Measurements from ENCODE around the gene COQ6.

DNA sequence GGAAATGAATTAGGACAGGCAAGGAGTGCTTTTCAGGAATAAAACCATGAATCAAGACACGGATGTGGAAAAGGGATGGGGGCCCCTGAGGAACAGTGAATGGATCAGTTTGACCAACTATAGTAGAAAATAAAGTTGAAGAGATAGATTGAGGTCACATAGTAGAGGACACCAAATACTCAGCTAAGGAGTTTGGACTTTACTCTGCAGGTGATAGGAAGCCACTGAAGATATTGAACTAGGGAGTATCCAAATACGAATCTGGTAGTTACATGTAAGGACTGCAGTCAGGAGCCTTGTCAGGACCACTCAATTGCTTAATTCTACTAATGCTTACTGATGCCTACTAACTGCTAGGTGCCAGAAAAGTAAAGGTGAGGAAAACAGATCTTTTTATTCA, 48.6 kb downstream of the COQ6 start:
- TF ChIP-seq, protein P1, sequence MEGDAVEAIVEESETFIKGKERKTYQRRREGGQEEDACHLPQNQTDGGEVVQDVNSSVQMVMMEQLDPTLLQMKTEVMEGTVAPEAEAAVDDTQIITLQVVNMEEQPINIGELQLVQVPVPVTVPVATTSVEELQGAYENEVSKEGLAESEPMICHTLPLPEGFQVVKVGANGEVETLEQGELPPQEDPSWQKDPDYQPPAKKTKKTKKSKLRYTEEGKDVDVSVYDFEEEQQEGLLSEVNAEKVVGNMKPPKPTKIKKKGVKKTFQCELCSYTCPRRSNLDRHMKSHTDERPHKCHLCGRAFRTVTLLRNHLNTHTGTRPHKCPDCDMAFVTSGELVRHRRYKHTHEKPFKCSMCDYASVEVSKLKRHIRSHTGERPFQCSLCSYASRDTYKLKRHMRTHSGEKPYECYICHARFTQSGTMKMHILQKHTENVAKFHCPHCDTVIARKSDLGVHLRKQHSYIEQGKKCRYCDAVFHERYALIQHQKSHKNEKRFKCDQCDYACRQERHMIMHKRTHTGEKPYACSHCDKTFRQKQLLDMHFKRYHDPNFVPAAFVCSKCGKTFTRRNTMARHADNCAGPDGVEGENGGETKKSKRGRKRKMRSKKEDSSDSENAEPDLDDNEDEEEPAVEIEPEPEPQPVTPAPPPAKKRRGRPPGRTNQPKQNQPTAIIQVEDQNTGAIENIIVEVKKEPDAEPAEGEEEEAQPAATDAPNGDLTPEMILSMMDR (conservative IDR thresholded peaks at IDR 0.05; ENCODE audit: low read length), result no peak
- TF ChIP-seq EZH2phosphoT487 (IDR thresholded peaks at IDR 0.05; ENCODE audit: borderline replicate concordance), result no peak
